Measurements from ENCODE around the gene TEKT5. TPM values are rescaled to one million over a fixed set of nuclear protein-coding genes. Genes with fewer than 3 reads are reported as not detected.

Gene TEKT5
- polyA plus RNA-seq, 3 donors, result 0.16 TPM; not detected in 2

DNA sequence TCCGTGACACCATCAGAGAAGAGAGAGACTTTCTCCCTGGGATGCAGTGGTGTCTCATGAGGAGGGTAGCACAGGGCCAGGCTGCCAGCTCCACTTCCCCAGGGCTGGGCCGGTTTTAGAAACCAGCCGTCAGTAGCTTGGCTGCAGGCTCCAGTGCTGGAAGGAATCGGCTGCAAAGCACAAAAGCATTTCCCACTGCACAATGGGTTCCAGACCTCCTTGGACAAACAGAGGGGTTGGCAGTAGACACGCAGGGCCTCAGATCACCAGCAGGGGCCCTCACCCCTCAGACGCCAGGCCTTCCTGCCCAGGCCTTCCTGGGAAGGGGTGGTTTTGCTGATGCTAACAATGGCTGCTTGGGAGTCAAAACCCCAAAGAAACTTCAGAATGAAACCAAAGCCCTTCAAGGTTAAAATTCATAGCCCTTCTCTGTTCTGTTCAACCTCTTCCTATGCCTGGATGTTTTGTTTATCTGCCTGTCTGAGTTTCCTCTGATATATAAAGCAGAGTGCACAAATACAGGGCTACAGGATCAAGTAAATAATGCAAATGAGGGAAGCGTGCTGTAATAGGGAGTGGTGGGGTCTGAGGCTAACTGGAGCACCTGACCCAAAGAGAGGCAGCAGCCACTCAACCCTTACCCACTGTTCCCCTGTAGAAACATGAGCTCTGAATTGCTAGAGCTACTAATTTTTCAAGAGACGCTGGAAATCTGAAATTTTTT, 26.2 kb downstream of the TEKT5 start:
- H3K27me3 Mint-ChIP-seq (ENCODE audit: low read depth in 3 of 3), result peaks cover 3 to 6% (median 5%) of the 10 kb centered on the region in 3 donors
- TF ChIP-seq, protein P1, sequence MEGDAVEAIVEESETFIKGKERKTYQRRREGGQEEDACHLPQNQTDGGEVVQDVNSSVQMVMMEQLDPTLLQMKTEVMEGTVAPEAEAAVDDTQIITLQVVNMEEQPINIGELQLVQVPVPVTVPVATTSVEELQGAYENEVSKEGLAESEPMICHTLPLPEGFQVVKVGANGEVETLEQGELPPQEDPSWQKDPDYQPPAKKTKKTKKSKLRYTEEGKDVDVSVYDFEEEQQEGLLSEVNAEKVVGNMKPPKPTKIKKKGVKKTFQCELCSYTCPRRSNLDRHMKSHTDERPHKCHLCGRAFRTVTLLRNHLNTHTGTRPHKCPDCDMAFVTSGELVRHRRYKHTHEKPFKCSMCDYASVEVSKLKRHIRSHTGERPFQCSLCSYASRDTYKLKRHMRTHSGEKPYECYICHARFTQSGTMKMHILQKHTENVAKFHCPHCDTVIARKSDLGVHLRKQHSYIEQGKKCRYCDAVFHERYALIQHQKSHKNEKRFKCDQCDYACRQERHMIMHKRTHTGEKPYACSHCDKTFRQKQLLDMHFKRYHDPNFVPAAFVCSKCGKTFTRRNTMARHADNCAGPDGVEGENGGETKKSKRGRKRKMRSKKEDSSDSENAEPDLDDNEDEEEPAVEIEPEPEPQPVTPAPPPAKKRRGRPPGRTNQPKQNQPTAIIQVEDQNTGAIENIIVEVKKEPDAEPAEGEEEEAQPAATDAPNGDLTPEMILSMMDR (IDR thresholded peaks at IDR 0.05), result peak; percentile 68
- H3K9me3 ChIP-seq (replicated peaks in 1 of 2; ENCODE audit: control insufficient read depth in 1 of 2, insufficient read depth in 1 of 2, low read length in 2 of 2), result no peaks in the 10 kb centered on the region
- H3K27ac ChIP-seq (ENCODE audit: low read depth in 1 of 2, low read length in 2 of 2), result no peak overlapping the region
- peak in 1 of 3 donors; percentile 12 for DNase-seq
- H3K4me1 ChIP-seq (ENCODE audit: control insufficient read depth in 1 of 2, insufficient read depth in 2 of 2, low read length in 2 of 2), result no peaks in the 10 kb centered on the region
- no peak overlapping the region for H3K27ac Mint-ChIP-seq
- no peaks in the 10 kb centered on the region for H3K36me3 Mint-ChIP-seq
- H3K4me2 ChIP-seq (replicated peaks; ENCODE audit: extremely low read depth, low read length, poor library complexity, severe bottlenecking), result no peak overlapping the region
- 79% methylated on average over 4 of the region's 8 CpGs for WGBS (ENCODE audit: insufficient coverage)
- no peaks in the 10 kb centered on the region for H3K27me3 ChIP-seq (ENCODE audit: control insufficient read depth in 2 of 2, insufficient read depth in 2 of 2, low read length in 2 of 2)
- no peaks in the 10 kb centered on the region for H3K36me3 ChIP-seq (replicated peaks in 1 of 2; ENCODE audit: control insufficient read depth in 1 of 2, insufficient read depth in 2 of 2, low read length in 2 of 2)
- peak overlapping the region; percentile 23 for H2AFZ ChIP-seq (ENCODE audit: insufficient read depth, low read depth, low read length, poor library complexity, severe bottlenecking)
- no peak overlapping the region for H3K4me3 ChIP-seq (replicated peaks in 1 of 3; ENCODE audit: low read depth in 2 of 3, low read length in 3 of 3)
- H3K4me3 Mint-ChIP-seq, result no peak overlapping the region
- H3K9me3 Mint-ChIP-seq, result no peaks in the 10 kb centered on the region
- no peaks in the 10 kb centered on the region for H3K4me1 Mint-ChIP-seq
- no peak overlapping the region for H3K9ac ChIP-seq (ENCODE audit: insufficient read depth, low read length, poor library complexity, severe bottlenecking)
- H3K79me2 ChIP-seq (ENCODE audit: insufficient read depth, low read length), result no peaks in the 10 kb centered on the region
- intact Hi-C loops (cut with micrococcal nuclease), result no loop called here
- no peaks in the 10 kb centered on the region for H4K20me1 ChIP-seq (ENCODE audit: insufficient read depth, low read length)

DNA sequence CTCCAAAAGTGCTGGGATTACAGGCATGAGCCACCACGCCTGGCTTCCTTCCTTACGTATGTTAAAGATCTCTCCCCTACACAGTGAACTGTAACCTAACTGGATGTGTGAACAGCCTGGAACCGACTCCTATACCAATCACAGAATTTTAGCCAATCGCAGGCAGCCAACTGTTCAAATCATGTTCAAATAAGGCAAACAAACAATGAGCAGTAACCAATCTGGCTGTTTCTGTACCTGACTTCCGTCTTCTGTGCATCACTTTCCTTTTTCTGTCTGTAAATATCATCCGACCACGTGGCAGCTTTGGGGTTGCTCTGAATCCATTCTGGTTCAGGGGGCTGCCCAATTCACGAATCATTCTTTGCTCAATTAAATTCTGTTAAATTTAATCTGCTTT, 27.5 kb downstream of the TEKT5 start:
- Histone ChIP-seq H3K9ac (ENCODE audit: insufficient read depth, low read length, poor library complexity, severe bottlenecking) (no peak overlapping the region), H3K4me2 (replicated peaks; ENCODE audit: extremely low read depth, low read length, poor library complexity, severe bottlenecking) (no peak overlapping the region), H3K27ac (ENCODE audit: low read depth in 1 of 2, low read length in 2 of 2) (no peak overlapping the region), H3K4me1 (ENCODE audit: control insufficient read depth in 1 of 2, insufficient read depth in 2 of 2, low read length in 2 of 2) (no peaks in the 10 kb centered on the region), H3K27me3 (ENCODE audit: control insufficient read depth in 2 of 2, insufficient read depth in 2 of 2, low read length in 2 of 2) (no peaks in the 10 kb centered on the region), H3K9me3 (replicated peaks in 1 of 2; ENCODE audit: control insufficient read depth in 1 of 2, insufficient read depth in 1 of 2, low read length in 2 of 2) (no peaks in the 10 kb centered on the region), H2AFZ (ENCODE audit: insufficient read depth, low read depth, low read length, poor library complexity, severe bottlenecking) (no peak overlapping the region), H3K79me2 (ENCODE audit: insufficient read depth, low read length) (no peaks in the 10 kb centered on the region), H3K36me3 (replicated peaks in 1 of 2; ENCODE audit: control insufficient read depth in 1 of 2, insufficient read depth in 2 of 2, low read length in 2 of 2) (no peaks in the 10 kb centered on the region), H3K4me3 (replicated peaks in 1 of 3; ENCODE audit: low read depth in 2 of 3, low read length in 3 of 3) (no peak overlapping the region), H4K20me1 (ENCODE audit: insufficient read depth, low read length) (no peaks in the 10 kb centered on the region)
- Mint-ChIP-seq H3K4me1 (no peaks in the 10 kb centered on the region), H3K36me3 (no peaks in the 10 kb centered on the region), H3K27me3 (ENCODE audit: low read depth in 3 of 3) (peaks cover 3 to 4% (median 3%) of the 10 kb centered on the region in 3 donors), H3K4me3 (no peak overlapping the region), H3K9me3 (no peaks in the 10 kb centered on the region), H3K27ac (no peak overlapping the region)
- TF ChIP-seq, protein P1 (IDR thresholded peaks at IDR 0.05), result no peak
- intact Hi-C loops (cut with micrococcal nuclease), result no loop called here
- DNase-seq, result no peak
- WGBS (ENCODE audit: insufficient coverage), result 95% methylated on average over 6 of the region's 8 CpGs
